Endothelial cell of umbilical vein (primary cell): Measurements from ENCODE around the gene TPM1.

Experiments
- EZH2 ChIP-seq: IDR thresholded peaks from 2 replicates; pipeline ENCODE4 v1.6.1; 2012; ENCODE audit warnings: borderline replicate concordance, low read depth, mild to moderate bottlenecking, moderate library complexity, low read length, inconsistent platforms; ENCODE audit not compliant: severe bottlenecking
- JUN ChIP-seq: IDR thresholded peaks from 2 replicates; pipeline ENCODE4 v1.6.1; 2011; ENCODE audit warnings: borderline replicate concordance, low read depth; ENCODE audit not compliant: insufficient read length, insufficient read depth
- POLR2A ChIP-seq: IDR thresholded peaks from 2 replicates; pipeline ENCODE4 v1.6.1; 2012; ENCODE audit warnings: low read depth, mild to moderate bottlenecking, control low read depth, low read length
- POLR2AphosphoS5 ChIP-seq: IDR thresholded peaks from 2 replicates; pipeline ENCODE4 v1.6.1; 2012; ENCODE audit warnings: low read depth, mild to moderate bottlenecking, control low read depth, low read length, moderate library complexity; ENCODE audit not compliant: insufficient read depth
- TF ChIP-seq, protein P1 (sequence below), 2 donors: IDR thresholded peaks; 1 replicate in 1 of 2; 2 replicates in 1 of 2; pipeline ENCODE4 v1.5.1; 2011; ENCODE audit warnings: low read length in 2 of 2, mild to moderate bottlenecking in 2 of 2, moderate library complexity in 2 of 2, control low read depth in 1 of 2, inconsistent platforms in 1 of 2, low read depth in 1 of 2; ENCODE audit not compliant: insufficient read depth in 1 of 2; ENCODE audit errors: extremely low read depth in 1 of 2

DNA sequence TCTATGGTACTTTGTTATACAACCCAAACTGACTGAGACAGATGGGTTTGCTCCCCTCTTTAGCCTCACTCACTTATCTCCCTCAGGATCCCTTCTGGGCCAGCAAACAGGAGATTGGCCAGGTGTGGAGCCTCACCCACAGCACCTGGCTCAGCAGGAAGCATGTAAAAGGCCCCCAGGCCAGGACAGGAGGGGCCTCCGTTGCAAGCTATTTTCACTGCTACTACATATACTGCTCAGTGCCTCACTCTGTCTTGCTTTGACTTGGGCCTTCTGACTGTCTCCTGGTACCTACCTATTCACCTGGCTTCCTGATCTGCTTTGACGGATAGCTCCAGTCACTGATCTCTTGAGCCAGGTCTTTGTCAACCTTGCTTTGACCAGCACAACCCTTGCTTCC, 20.4 kb upstream of the TPM1 start:
- TF ChIP-seq POLR2A (no peak), EZH2 (no peak), POLR2AphosphoS5 (no peak), JUN (no peak)
- TF ChIP-seq, protein P1, sequence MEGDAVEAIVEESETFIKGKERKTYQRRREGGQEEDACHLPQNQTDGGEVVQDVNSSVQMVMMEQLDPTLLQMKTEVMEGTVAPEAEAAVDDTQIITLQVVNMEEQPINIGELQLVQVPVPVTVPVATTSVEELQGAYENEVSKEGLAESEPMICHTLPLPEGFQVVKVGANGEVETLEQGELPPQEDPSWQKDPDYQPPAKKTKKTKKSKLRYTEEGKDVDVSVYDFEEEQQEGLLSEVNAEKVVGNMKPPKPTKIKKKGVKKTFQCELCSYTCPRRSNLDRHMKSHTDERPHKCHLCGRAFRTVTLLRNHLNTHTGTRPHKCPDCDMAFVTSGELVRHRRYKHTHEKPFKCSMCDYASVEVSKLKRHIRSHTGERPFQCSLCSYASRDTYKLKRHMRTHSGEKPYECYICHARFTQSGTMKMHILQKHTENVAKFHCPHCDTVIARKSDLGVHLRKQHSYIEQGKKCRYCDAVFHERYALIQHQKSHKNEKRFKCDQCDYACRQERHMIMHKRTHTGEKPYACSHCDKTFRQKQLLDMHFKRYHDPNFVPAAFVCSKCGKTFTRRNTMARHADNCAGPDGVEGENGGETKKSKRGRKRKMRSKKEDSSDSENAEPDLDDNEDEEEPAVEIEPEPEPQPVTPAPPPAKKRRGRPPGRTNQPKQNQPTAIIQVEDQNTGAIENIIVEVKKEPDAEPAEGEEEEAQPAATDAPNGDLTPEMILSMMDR (IDR thresholded peaks at IDR 0.05; ENCODE audit: extremely low read depth in 1 of 2, insufficient read depth in 1 of 2, low read depth in 1 of 2, low read length in 2 of 2), result no peak
